ENCODE results near the gene THAP8. TPM values are rescaled to one million over a fixed set of nuclear protein-coding genes. Genes with fewer than 3 reads are reported as not detected.

THAP8 gene
- total and polyA plus RNA-seq, 2 of the 8 experiments (the other 6 are each of a cell fraction or from before 2014, with no cell fraction given): 6.0 to 11.1 TPM

DNA sequence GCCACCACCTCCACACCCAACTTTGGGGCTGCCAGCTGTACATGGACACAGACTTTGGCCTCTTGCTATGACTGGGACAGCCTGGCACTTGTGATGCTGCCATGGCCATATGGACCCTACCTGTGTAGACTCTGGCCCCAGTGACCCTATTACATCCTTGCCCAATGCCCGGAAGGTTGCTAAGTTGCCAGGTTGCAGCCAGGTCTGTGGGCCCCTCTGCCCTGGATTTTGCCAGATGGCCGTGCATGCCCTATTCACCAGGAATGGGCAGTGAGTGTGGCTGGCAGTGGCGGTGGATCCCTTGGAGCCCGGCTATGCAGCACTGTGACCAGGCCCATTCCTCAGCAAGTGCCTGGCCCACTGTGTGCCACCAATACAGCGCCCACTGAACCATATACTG, 68.0 kb downstream of the THAP8 start:
- POLR2A ChIA-PET (ENCODE audit: partially characterized antibody): interaction anchor here (1.6 kb wide), 1 partner anchor 10 kb away, joined by 5 read pairs; no protein-coding TSS in a partner anchor
- Histone ChIP-seq H3K27me3 (replicated peaks in 1 of 4; ENCODE audit: control insufficient read depth in 3 of 4, extremely low read depth in 1 of 4, insufficient read depth in 3 of 4, low read length in 3 of 4) (peaks cover 0 to 16% (median 13%) of the 10 kb centered on the region in 4 experiments; a peak in 5 of 7 replicates), H2BK15ac (ENCODE audit: low read length) (no peak overlapping the region), H3K4me1 (replicated peaks in 1 of 4; ENCODE audit: control insufficient read depth in 3 of 4, insufficient read depth in 4 of 4, low read length in 3 of 4) (0 out of 7 replicates have a peak, but pooled peaks cover 0 to 4% (median 0%) of the 10 kb centered on the region in 4 experiments), H2BK20ac (ENCODE audit: low read length) (no peak overlapping the region), H3K23ac (ENCODE audit: insufficient read length) (no peak overlapping the region), H3K4me3 (ENCODE audit: extremely low read depth in 1 of 4, insufficient read depth in 2 of 4, low read depth in 3 of 4, low read length in 4 of 4) (no peak overlapping the region), H4K5ac (ENCODE audit: insufficient read length, low read depth, low read length) (no peak overlapping the region), H3K14ac (ENCODE audit: insufficient read length) (no peak overlapping the region), H3K4ac (replicated peaks; ENCODE audit: insufficient read length, low read depth, low read length) (no peak overlapping the region), H3K27ac (ENCODE audit: low read depth, low read length) (no peak overlapping the region), H3K9me3 (ENCODE audit: insufficient read depth in 2 of 2, low read depth in 1 of 2, low read length in 1 of 2) (no peaks in the 10 kb centered on the region; a peak in 1 of 4 replicates), H2AK5ac (ENCODE audit: low read depth, low read length) (no peak overlapping the region), H3K9ac (replicated peaks in 1 of 4; ENCODE audit: extremely low read depth in 1 of 4, low read depth in 3 of 4, low read length in 3 of 4) (no peak overlapping the region), H3K79me1 (ENCODE audit: low read depth, low read length) (no peaks in the 10 kb centered on the region), H4K8ac (ENCODE audit: extremely low read depth, insufficient read depth, low read length) (no peak overlapping the region), H2AFZ (ENCODE audit: low read length) (no peak overlapping the region), H3K79me2 (ENCODE audit: control insufficient read depth in 1 of 2, insufficient read depth in 2 of 2, low read length in 2 of 2) (no peaks in the 10 kb centered on the region), H2BK5ac (ENCODE audit: low read depth, low read length) (no peak overlapping the region), H3K23me2 (ENCODE audit: low read depth, low read length) (peaks cover 4% of the 10 kb centered on the region; the same call in 1 of the 2 replicates), H2BK12ac (ENCODE audit: low read depth, low read length) (peak overlapping the region; percentile 5; the same call in 1 of the 2 replicates), H3K4me2 (ENCODE audit: insufficient read depth in 1 of 2, low read depth in 2 of 2, low read length in 2 of 2) (no peak overlapping the region; a peak in 1 of 4 replicates), H3K36me3 (ENCODE audit: control insufficient read depth in 2 of 4, insufficient read depth in 4 of 4, low read length in 3 of 4) (no peaks in the 10 kb centered on the region), H4K20me1 (replicated peaks in 1 of 2; ENCODE audit: control insufficient read depth in 1 of 2, insufficient read depth in 2 of 2, low read length in 2 of 2) (no peaks in the 10 kb centered on the region), H4K91ac (replicated peaks; ENCODE audit: insufficient read length, low read length) (no peak overlapping the region), H2BK120ac (replicated peaks; ENCODE audit: low read depth, low read length) (no peak overlapping the region), H3K18ac (ENCODE audit: extremely low read depth, low read length) (no peak overlapping the region), H3K56ac (replicated peaks; ENCODE audit: insufficient read length, low read depth, low read length) (no peak overlapping the region)
- WGBS, 2 experiments (ENCODE audit: extremely low coverage in 1 of 2, insufficient coverage in 1 of 2, insufficient read length in 1 of 2, insufficient replicate concordance in 2 of 2, low coverage in 1 of 2, low lambda C conversion rate in 2 of 2, missing lambda C conversion rate in 1 of 2): 85% methylated on average over 5 of the region's 5 CpGs; no CpG with 5 or more reads in 1 of the 2 experiments
- TF ChIP-seq KDM1A (IDR thresholded peaks at IDR 0.05; ENCODE audit: borderline replicate concordance, low read length) (no peak), POLR2A (IDR thresholded peaks at IDR 0.05; ENCODE audit: control extremely low read depth in 1 of 2, low read depth in 2 of 2, low read length in 2 of 2) (no peak), TAF7 (optimal IDR thresholded peaks at IDR 0.05; ENCODE audit: borderline replicate concordance, low read depth, low read length) (no peak), CTCF (IDR thresholded peaks at IDR 0.05; ENCODE audit: control extremely low read depth in 1 of 3, insufficient read depth in 1 of 3, low read depth in 1 of 3, low read length in 3 of 3) (no peak), SIX5 (IDR thresholded peaks at IDR 0.05; ENCODE audit: low read depth, low read length) (no peak), KDM4A (IDR thresholded peaks at IDR 0.05; ENCODE audit: low read depth, low read length, severe bottlenecking) (no peak), RXRA (IDR thresholded peaks at IDR 0.05; ENCODE audit: insufficient read depth, low read depth, low read length) (no peak)
- CTCF ChIA-PET (ENCODE audit: partially characterized antibody): interaction anchor here (0.7 to 1.4 kb wide), 3 partner anchors 8 to 21 kb away, joined by 3 to 5 read pairs (median 4); no protein-coding TSS in a partner anchor
- DNase-seq (ENCODE audit: low read depth in 1 of 2, low spot score in 2 of 2) (no peak), FAIRE-seq (no peak)

Data from H1 (cell line).